Stimulated activated CD4-positive, alpha-beta T cell treated with anti-CD3 and anti-CD28 coated beads, TNF-alpha, amount 100 ng/mL, for 48 hours (primary cell): ENCODE measurements around the gene ZNF521.

ENCODE experiments used
- DNase-seq, 3 donors: peaks; one replicate each; pipeline ENCODE4 v3.0.0-alpha.2; 2020; ENCODE audit warnings: low read depth in 3 of 3

ZNF521 gene

GRCh38 chr18:25228410-25228809, 123.6 kb downstream of the ZNF521 start:
- DNase-seq = no peak

GRCh38 chr18:25225151-25225550, 126.8 kb downstream of the ZNF521 start:
- no peak for DNase-seq

GRCh38 chr18:25223899-25224886, 127.8 kb downstream of the ZNF521 start:
- no peak for DNase-seq

GRCh38 chr18:25223211-25223610, 128.8 kb downstream of the ZNF521 start:
- no peak for DNase-seq

DNA sequence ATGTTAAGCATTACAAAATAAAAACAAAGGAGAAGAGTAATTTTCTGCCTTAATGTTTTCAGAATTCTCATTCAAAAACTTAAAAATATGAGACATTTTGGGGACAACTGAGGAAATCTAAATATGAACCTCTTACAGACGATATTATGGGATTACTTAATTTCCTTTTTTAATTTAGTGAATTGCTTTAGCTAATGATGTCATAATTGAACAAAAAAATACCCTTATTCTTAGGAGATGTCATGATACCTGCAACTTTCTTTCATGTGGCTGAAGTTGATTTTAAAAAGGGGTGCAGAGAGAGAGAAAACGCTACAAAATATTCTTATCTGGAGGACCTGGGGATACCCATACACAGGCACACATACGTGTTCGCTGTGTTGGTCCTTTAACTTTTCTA, 129.3 kb downstream of the ZNF521 start:
- DNase-seq = no peak

DNA sequence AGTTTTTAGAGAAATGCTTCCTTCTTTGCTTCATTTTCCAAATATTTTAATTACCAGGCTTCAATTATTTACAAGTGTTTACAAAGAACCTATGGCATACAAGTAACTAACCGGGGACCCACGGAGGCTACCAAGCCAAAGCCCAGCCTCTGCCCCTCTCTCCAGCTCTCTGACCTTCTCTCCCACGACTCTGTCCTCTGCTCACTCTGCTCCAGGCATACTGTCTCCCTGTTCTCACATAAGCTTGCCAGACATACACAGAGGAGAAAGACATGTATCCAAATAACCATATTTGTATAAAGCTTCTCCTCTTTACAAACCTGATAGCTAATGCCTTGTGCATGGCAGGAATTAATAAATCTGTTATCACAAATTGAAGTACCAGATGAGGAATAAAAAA, 141.3 kb downstream of the ZNF521 start:
- no peak for DNase-seq

DNA sequence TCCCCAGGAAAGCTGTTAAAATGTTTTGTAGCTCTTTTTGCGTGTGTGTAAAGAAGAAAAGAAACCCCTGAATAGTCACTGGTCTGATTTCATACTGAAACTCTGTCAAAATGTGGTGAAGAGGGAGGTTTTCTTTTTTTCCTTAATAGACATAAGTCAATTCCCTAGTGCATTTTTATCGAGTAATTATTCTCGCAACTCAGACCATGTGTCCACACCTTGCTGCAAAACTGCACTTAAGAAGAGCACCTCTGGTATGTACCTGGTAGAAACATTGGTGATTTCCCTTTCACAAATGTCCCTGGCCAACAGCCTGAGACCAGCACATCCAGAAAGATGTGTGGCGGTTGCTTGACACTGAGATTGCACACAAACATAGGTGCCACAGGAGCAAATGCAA, 159.9 kb downstream of the ZNF521 start:
- no peak for DNase-seq

DNA sequence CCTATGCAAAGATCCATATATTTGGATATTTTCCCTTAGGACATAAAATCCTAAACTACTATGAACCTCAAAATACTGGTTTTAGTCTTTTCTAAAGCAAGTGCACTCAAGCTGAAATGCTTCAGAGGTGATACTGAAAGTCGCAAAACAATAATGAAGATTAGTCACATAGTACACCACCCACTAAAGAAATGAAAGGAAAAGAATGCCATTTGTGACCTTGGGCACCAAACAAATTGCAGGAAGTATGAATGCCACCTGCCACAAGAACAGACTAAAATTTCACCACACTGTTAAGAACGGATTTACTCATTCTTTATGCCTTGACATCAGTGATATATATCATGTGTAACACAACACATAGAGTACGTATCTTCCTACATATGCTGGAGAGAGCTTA, 161.5 kb downstream of the ZNF521 start:
- no peak for DNase-seq

DNA sequence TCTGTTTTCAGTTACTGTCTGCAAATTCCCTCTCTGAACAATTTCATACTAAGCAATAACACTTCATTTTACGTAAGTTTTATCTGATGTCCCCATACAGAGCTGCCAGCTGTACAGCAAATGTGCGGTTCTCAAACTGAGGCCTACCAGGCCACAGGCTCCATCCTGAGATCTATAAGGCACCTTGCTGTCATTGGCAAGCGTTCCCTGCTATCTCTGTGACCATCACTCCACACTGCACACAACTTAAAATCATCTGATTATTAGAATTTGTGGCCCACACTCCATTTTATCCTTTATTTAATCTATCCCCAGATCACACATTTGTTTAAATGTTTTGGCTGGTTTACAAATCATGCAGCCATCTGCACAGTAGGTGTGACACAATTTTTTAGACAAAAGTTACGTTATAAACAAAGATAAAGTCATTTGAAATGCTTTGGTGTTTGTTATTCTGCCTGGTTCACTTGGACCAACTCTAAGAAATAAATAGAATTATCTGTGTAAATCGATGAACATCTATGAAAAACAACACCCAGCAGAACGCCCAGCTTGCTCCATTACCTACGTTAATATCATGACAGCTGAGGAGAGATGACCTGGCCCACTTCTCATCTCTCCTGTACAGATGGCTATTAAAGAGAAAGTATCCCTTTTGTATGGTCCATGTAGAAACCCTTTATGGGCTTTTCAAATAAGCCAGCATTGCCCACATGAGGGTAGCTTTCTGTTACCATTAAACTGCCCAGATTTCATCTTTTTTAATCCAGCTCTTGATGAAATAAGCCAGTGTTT, 162.4 kb downstream of the ZNF521 start:
- DNase-seq = no peak

GRCh38 chr18:25187521-25188192, 164.3 kb downstream of the ZNF521 start:
- no peak for DNase-seq

GRCh38 chr18:25186871-25187270, 165.1 kb downstream of the ZNF521 start:
- no peak for DNase-seq

DNA sequence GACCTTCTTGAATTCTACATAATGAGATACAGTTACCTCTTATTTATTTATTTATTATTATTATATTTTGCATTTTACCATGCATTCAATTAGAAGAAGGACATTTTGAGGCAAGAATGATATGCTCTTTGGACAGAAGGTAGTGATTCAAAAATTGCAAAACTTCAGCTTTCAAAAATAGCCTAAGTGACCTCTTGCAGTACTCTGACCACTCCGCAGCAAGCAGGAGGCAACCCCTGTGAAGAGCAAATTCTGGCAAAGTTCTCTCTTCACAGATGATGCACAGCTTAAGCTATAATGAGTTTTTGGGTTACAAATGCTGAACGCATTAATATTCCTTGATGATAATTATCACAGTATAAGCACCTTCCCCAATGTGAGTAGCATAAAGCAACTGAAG, 170.0 kb downstream of the ZNF521 start:
- no peak for DNase-seq

DNA sequence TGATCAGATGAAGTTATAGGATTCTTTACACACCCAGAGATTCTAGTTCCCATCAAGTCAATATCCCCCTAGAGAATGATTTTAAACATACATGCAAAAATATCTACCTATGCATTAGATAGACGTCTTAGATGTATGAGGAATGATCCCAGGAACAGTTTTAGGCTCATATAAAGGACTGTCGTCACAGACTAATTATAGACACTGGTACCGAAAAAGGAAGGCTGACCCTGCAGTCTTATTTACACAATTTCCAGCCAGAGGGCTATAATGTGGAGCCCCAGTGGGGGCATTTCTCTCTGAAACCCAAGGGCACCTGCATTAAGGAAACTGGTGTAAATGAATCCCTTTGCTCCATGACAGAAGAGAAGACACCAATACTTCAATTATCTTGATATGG, 170.4 kb downstream of the ZNF521 start:
- no peak for DNase-seq

DNA sequence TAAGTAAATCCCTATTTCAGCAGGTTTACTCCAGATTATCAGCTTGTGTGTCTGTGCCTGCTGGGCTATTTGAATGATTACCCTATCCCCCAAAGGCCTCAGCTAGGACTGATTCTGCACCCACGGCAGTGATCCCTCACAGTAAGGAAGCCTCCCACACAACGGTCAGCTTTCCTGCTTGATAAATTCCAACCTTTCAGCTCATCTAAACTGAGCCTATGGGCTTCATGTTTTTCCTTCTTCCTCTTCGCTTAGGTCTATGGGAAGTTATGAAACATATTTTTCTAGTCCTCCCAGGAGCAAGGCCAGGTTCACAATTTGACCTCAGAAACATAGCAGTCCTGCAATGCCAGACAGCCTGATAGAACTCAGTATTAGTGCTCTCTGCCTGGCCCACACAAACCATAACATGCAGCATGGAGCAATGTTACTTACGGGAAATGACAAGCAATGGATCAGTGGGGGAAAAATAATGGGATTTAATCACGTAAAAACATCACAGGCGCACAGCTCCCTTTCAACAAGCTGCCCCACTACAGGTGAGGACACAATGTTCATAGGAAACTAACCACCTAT, 170.9 kb downstream of the ZNF521 start:
- DNase-seq = no peak

- no peak for DNase-seq
Measured at GRCh38 chr18:25177631-25178030, 174.3 kb downstream of the ZNF521 start.

- no peak for DNase-seq
Measured at GRCh38 chr18:25176518-25177042, 175.4 kb downstream of the ZNF521 start.

DNA sequence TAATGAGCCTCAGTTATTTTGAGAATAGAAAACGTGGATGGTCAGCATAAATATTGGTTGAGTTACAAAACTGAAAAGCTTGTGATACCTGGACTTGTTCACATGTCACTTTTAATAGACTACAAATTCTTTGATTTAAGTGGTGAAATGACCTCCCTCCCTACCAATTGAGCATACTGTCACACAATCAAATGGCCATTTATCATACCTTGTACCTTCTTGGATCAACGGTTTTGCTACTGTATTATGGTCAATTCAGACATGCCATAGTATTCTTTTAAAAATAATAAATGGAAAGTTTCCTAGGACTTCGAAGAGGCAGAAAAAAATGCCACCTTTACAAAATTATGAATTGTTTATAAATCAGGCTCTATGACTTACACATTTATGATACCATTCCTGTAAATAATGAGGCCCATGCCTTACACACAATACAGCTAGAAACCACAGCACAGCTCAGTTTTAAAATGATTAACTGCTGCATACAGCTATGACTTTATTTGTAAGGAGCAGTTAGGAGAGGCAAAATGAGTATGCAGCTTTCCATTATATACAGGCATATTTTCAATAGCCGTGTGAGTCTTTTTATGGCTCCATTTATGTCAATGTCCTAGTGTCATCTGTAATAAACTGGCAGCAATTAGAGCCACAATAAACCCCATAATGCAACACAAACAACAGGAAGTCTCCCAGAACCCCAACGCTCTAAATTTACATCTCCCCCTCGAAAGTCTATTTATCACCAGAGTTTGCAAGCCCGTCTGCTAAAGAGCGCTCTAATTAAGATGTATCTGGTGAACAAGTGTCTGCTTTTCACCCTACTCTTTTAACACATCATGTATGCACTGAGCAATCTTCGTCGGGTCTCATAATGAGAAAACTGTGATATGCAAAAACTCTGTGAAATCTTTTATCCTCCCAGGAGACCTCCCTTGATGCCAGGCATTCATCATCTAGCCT, 176.1 kb downstream of the ZNF521 start:
- DNase-seq = no peak

GRCh38 chr18:25174324-25174723, 177.6 kb downstream of the ZNF521 start:
- DNase-seq = no peak

GRCh38 chr18:25171334-25171733, 180.6 kb downstream of the ZNF521 start:
- no peak for DNase-seq

- DNase-seq = no peak
Measured at GRCh38 chr18:25170402-25170801, 181.6 kb downstream of the ZNF521 start.
